Activated CD4-positive, CD25-positive, alpha-beta regulatory T cell treated with anti-CD3 and anti-CD28 coated beads, Interleukin-2, amount 50 U/mL, for 72 hours (primary cell): ENCODE results near the gene HIPK3.
"Not testable (repeated sequence)": the region's sequence is repeated elsewhere in the genome, so short reads cannot be mapped to it uniquely, and the experiment has no call there.

Source experiments
- DNase-seq: peaks from one replicate; pipeline ENCODE4 v3.0.0; 2021

HIPK3 gene

DNA sequence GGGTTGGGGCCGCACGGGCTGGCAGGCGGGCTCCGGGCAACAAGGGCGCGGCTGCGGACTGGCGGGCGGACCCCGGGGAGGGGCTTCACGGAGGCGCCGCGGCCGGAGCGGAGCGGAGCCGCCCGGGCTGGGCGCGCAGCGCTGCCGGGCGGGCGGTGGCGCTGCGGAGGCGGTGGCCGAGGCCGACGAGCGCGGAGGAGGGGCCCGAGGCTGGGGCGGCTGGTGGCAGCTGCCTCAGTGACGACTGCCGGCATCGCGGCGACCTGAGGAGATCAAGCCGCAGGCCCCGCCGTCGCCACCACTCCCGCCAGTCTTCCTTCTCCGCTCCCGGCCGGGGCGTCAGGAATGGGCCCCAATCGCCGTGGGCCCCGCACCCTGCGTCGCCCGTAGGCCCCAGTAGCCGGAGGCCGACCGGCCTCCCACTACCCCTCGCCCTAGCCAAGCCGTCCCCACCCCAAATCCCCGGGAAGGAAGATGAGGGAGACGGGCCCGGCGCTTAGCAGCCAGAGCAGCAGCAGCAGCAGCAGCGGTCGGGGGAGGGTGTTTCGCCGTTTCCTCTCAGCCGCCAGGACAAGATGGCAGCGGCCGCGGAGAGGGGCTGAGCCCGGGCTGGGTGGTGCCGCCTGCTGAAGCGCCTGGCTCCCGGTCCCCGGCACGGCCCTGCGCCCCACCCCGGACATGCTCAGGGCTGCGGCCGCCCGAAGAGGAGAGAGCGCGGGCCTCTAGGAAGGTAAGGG, at the start of gene HIPK3:
TSS of gene HIPK3 (plus strand) at position 222 of the 737 bp plus-strand sequence.
- peak; percentile 86 for DNase-seq

GRCh38 chr11:33207408-33207985, 49.7 kb upstream of the HIPK3 start:
- DNase-seq = no peak

DNA sequence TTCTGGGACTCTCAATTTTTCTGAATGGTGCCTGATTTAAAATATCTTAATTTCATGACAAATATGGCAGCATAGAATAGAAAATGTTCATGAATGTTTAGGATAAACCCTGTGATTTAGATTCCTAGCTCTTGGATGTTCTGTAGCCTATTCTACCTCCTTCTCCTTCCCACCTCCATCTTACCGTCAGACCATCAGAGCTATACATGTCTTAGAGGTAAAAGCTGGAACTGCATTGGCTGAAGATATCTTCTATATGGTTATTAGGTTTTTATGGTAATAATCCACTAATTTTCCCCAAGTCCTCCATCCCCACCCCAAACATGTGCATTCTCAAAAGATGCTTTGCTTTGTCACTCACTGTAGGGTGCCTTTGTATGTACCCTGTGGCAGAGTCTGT, 49.0 kb upstream of the HIPK3 start:
- no peak for DNase-seq

DNA sequence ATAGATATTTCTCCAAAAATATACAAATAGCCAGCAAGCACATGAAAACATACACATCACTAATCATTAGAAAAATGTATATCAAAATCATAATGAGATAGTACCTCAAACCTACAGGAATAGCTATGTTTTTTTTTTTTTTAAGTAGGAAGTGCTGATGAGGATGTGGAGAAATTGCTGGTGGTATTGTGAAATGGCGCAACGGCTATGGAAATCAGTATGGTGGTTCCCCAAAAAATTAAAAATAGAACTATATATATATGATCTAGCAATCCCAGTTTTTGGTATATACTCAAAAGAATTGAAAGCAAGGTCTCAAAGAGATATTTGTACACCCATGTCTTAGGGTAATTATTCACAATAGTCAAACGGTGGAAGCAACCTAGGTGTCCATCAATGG, 46.0 kb upstream of the HIPK3 start:
- DNase-seq = no peak

- no peak for DNase-seq
Observed at GRCh38 chr11:33211580-33211979, 45.6 kb upstream of the HIPK3 start.

DNA sequence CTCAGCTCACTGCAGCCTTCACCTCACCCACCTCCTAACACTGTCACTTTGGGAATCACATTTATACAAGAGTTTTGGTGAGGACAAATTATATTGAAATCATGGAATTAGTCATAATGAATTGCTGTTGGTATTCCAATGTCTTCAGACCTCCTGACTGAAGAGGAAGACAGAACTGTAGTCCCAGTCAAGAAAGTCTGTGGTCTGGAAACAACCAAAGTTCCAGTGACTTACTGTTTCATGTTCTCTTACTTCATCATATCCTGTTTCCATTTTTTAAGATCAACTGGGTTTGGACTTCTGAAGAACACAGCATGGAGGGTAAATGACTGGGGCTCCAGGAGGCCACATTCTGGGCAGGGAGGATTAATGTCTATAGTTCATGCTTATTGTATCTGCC, 43.0 kb upstream of the HIPK3 start:
- DNase-seq = no peak

DNA sequence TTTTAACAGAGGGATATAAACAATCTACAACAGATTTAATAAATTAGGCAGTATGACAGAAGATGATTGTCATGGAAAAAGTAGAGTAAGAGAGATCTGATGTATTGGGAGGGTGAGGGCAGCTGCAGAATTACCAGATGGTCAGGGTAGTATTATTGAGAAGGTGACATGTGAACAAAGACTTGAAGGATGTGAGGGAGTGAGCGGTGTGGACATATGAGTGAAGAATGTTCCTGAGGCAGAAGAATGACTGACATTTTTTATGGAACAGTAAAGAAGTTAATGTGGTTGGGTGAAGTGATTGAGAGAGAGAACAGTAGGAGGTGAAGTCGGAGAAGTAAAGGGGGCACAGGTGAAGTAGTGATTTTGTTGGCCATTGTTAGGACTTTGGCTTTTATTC, 42.4 kb upstream of the HIPK3 start:
- no peak for DNase-seq

- not testable (repeated sequence) for DNase-seq
Observed at GRCh38 chr11:33216676-33217075, 40.5 kb upstream of the HIPK3 start.

- DNase-seq = no peak
Observed at GRCh38 chr11:33222052-33222750, 35.0 kb upstream of the HIPK3 start.

DNA sequence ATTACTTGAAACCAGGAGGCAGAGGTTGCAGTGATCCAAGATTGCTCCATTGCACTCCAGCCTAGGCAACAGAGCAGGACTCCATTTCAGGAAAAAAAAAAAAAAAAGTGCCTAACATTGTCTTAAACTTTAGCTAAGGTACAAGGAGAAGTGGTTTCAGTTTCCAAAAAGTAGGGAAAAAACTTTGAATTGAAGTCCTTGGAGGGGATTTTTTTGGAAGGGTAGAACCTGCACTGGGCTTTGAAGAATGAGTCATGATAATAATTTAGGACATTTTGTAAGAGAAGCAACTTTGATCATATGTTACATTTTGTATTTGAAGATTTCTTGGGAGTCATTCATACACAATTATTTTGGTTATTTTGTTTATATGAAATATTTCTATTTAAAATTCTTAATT, 31.8 kb upstream of the HIPK3 start:
- no peak for DNase-seq

DNA sequence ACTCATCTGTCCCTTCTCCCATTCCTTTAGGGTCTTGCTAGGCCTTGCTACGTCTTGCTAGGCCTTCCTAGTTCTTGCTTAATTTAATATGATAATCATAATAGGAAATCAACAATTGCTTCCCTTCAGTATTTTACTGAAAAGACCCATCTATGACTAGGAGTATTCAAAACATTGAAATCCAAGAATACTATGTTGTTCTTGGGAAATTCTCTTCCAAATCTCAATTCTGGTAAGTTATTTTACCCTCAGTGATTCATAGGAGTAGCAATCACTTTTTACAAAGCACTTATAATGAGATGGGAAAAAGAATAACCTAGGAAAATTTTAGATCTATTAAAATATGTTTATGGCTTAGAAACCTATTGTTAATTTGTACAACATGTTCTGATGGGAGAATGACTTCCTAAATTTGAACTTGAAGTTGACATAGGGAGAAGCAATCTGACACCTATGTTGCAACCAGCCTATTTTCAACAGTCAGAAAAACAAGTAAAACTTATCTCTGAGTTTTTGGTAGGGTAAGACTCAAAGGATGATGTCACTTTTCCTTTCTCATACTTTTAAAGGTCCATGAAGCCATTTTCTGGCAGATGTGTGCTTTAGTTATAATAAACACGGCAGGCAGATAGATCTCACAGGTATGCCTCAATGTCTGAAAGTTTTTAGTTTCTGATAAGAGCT, 29.5 kb upstream of the HIPK3 start:
- no peak for DNase-seq

GRCh38 chr11:33234397-33235190, 22.6 kb upstream of the HIPK3 start:
- no peak for DNase-seq

DNA sequence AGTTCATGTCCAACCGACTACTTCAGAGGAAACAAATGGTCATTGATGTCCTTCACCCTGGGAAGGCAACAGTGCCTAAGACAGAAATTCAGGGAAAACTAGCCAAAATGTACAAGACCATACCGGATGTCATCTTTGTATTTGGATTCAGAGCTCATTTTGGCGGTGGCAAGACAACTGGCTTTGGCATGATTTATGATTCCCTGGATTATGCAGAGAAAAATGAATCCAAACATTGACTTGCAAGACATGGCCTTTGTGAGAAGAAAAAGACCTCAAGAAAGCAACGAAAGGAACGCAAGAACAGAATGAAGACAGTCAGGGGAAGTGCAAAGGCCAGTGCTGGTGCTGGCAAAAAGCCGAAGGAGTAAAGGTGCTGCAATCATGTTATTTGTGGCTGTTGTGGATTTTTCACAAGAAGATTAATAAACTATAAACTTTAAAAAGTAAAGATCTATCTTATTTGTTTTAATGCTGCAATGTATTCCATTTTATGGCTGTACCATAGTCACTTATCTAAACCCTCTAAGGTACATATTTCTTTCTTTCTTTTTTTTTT, 20.1 kb upstream of the HIPK3 start:
- no peak for DNase-seq

- no peak for DNase-seq
Observed at GRCh38 chr11:33242575-33242974, 14.6 kb upstream of the HIPK3 start.

DNA sequence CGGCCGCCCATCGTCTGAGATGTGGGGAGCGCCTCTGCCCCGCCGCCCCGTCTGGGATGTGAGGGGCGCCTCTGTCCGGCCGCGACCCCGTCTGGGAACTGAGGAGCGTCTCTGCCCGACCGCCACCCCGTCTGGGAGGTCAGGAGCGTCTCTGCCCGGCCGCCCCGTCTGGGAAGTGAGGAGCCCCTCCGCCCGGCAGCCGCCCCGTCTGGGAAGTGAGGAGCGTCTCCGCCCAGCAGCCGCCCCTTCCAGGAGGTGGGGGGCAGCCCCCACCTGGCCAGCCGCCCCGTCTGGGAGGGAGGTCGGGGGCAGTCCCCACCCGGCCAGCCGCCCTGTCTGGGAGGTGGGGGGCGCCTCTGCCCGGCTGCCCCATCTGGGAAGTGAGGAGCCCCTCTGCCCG, 13.5 kb upstream of the HIPK3 start:
- not testable (repeated sequence) for DNase-seq

GRCh38 chr11:33248416-33248971, 8.7 kb upstream of the HIPK3 start:
- no peak for DNase-seq

DNA sequence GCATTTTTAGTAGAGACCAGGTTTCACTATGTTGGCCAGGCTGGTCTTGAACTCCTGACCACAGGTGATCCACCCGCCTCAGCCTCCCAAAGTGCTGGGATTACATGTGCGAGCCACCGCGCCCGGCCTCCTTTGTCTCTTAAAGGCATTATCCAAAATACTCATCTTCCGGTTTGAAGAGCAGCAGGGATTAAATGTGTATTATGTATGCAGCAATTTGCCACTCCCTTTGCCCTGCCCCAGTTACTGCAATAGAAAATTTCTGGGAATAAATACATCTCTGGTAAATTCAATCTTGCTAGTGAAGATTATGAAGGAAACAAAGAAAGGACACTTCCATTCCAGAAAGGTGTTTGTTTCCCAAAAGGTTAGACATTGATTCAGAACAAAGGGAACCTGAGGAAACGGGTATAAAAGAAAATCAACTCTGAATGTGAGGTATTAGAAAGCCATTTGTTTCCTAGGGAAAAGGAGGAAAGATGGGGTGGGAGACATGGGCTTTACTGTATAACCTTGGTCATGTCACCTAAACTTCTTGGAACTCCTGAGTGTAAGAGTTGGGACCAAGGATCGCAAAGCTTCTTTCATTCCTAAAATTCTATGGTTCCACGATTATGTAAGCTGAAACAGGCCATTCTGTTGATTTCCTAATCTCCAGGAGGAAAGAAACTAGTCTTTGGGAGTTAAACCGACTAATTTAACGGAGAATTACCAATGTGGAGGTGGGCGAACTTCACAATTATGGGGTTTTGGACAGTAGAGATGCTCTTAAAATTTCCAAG, 959 bp upstream of the HIPK3 start:
- no peak for DNase-seq

DNA sequence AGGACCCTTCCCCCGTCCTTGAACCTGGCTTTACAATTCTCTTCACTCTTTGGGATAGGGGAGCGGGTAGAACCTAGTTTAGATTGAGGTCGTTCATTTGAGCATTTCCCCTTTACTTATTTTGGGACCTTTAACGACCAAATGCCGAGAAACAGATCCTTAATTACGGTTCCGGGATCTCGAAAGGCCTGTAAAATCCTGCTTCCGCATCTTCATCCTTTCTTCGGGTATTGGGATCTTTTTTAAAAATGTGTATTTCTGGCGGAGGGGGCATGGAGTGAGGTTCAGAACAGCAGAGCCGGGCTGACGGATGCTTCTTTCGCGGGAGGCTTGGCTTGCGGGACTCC, 395 bp upstream of the HIPK3 start:
- DNase-seq = no peak

- peak; percentile 79 for DNase-seq
Observed at GRCh38 chr11:33257897-33258630, 883 bp downstream of the HIPK3 start.

DNA sequence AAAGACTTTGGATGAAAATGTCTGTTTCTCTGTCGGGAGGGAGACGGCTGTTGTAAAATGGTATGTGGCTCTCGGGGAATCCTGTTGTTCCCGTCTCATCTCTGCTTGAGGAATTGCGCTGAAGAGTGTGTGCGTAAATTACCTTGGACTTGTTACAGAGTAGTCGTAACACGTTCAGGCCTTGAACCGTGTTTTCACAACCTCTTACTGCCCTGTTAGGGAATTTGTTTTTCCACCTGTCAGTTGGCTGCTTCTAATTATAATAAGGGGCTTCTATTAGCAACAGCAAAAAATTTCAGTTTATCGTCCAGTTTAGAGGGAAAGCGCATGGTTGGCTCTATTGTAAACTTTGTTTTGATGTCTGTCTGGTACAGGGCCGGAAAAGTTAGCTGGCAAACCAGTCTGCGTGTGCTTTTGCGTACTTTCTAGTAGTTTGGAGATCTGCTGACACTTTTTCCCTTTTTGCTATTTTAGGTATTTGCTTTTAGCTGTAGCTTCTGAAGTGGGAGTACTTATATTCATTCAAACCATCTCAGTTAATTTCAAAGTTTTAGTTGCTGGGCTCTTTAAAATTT, 1.5 kb downstream of the HIPK3 start:
- no peak for DNase-seq
